GM12878 (cell line): ENCODE data around the gene HMOX1. TPM values are rescaled to one million over a fixed set of nuclear protein-coding genes. Genes with fewer than 3 reads are reported as not detected.

Experiments used
- ATAC-seq: fragments of 200-7000 bp; cut with Tn5 transposase; 3 replicates; pipeline ENCODE4 v1.9.1; 2020; ENCODE audit warnings: mild to moderate bottlenecking, moderate library complexity
- BruUV-seq: library from RNA; stranded (reverse); fragments of 400-500 nt; replicated peaks from 2 replicates; lab custom pipeline; 2021; lab: Mats Ljungman, UMichigan
- CTCF ChIA-PET: fragments of 300-600 bp; sonication (Branson Sonifier 250); formaldehyde crosslinking; extraction: SDS; loops from one replicate; lab custom pipeline; 2021; ENCODE audit warnings: inconsistent platforms; lab: Yijun Ruan, JAX
- POLR2A ChIA-PET: fragments of 350-600 bp; formaldehyde crosslinking; extraction: SDS; loops from one replicate; lab custom pipeline; 2021; ENCODE audit warnings: inconsistent platforms; lab: Charles Lee
- RAD21 ChIA-PET: fragments of 300-600 bp; sonication (Branson Sonifier 250); formaldehyde crosslinking; loops from one replicate; lab custom pipeline; 2023; ENCODE audit warnings: antibody characterized with exemption; ENCODE audit not compliant: unreplicated experiment; lab: Charles Lee
- SMC1A ChIA-PET: fragments of 300-600 bp; sonication (Branson Sonifier 250); formaldehyde crosslinking; loops from one replicate; lab custom pipeline; 2023; ENCODE audit not compliant: unreplicated experiment, uncharacterized antibody; lab: Charles Lee
- DNase-seq: peaks from one replicate; pipeline ENCODE4 v3.0.0-alpha.2; 2011; ENCODE audit warnings: low read depth, low spot score
- FAIRE-seq: peaks from 3 replicates; lab custom pipeline; 2011; peaks lifted over from hg19 to GRCh38; lab: Jason Lieb, UNC
- H2AFZ ChIP-seq: 2 replicates; pipeline ENCODE4 v1.6.0; 2011; ENCODE audit warnings: low read depth, low read length, control low read depth; ENCODE audit not compliant: control insufficient read depth
- H3K27ac ChIP-seq: 2 replicates; pipeline ENCODE4 v1.5.1; 2011; ENCODE audit warnings: control low read depth; ENCODE audit not compliant: control insufficient read depth, insufficient read depth
- H3K27me3 ChIP-seq, 2 experiments: replicated peaks in 1 of 2; 2 replicates each; pipeline versions ENCODE4 v1.6.0 to v1.6.1; 2011; ENCODE audit warnings: low read length in 1 of 2; ENCODE audit not compliant: control insufficient read depth in 2 of 2, insufficient read depth in 2 of 2
- H3K36me3 ChIP-seq, 2 experiments: 2 replicates each; pipeline ENCODE4 v1.5.1; 2011; ENCODE audit warnings: low read length in 1 of 2; ENCODE audit not compliant: control insufficient read depth in 2 of 2, insufficient read depth in 2 of 2
- H3K4me1 ChIP-seq: 2 replicates; pipeline ENCODE4 v1.6.1; 2011; ENCODE audit warnings: mild to moderate bottlenecking, low read length, moderate library complexity, mixed read lengths; ENCODE audit not compliant: control insufficient read depth, insufficient read depth
- H3K4me2 ChIP-seq: 2 replicates; pipeline ENCODE4 v1.6.0; 2011; ENCODE audit warnings: control low read depth; ENCODE audit not compliant: control insufficient read depth, insufficient read depth
- H3K4me3 ChIP-seq: fragments of 200-600 bp; sonication (generic); 2 replicates; pipeline ENCODE4 v1.5.1; 2016
- H3K79me2 ChIP-seq: 2 replicates; pipeline ENCODE4 v1.6.0; 2011; ENCODE audit warnings: low read length; ENCODE audit not compliant: control insufficient read depth, insufficient read depth
- H3K9ac ChIP-seq: 2 replicates; pipeline ENCODE4 v1.8.0; 2011; ENCODE audit warnings: low read length, control low read depth, mixed read lengths; ENCODE audit not compliant: control insufficient read depth, insufficient read depth
- H3K9me3 ChIP-seq: replicated peaks from 3 replicates; pipeline ENCODE4 v1.5.1; 2011; ENCODE audit warnings: mild to moderate bottlenecking, low read length; ENCODE audit not compliant: control insufficient read depth, insufficient read depth
- H4K20me1 ChIP-seq: 2 replicates; pipeline ENCODE4 v1.6.0; 2011; ENCODE audit not compliant: control insufficient read depth, insufficient read depth
- GABPA ChIP-seq: IDR thresholded peaks from 2 replicates; pipeline ENCODE4 v1.6.1; 2014; ENCODE audit warnings: antibody characterized with exemption, low read depth, mild to moderate bottlenecking, inconsistent platforms
- IKZF1 ChIP-seq: fragments of 450-650 bp; conservative IDR thresholded peaks from 2 replicates; pipeline ENCODE4 v1.6.1; 2017; ENCODE audit warnings: antibody characterized with exemption, mild to moderate bottlenecking
- MTA2 ChIP-seq: fragments of 450-650 bp; IDR thresholded peaks from 2 replicates; pipeline ENCODE4 v1.6.1; 2016; ENCODE audit warnings: low read depth, mild to moderate bottlenecking, moderate library complexity
- PKNOX1 ChIP-seq: fragments of 450-650 bp; IDR thresholded peaks from 2 replicates; pipeline ENCODE4 v1.6.1; 2016; ENCODE audit warnings: mild to moderate bottlenecking
- SMAD1 ChIP-seq: fragments of 450-650 bp; IDR thresholded peaks from 2 replicates; pipeline ENCODE4 v1.6.1; 2018; ENCODE audit warnings: mild to moderate bottlenecking, low read depth; ENCODE audit not compliant: partially characterized antibody
- ZBTB33 ChIP-seq: fragments of 450-650 bp; IDR thresholded peaks from 2 replicates; pipeline ENCODE4 v1.6.1; 2017; ENCODE audit warnings: mild to moderate bottlenecking
- WGBS: methylation state at CpG from one replicate; pipeline ENCODE4 v1.1.6; 2016; ENCODE audit warnings: low lambda C conversion rate; ENCODE audit not compliant: insufficient replicate concordance, insufficient coverage; ENCODE audit errors: missing lambda C conversion rate; 5-methylcytosine and 5-hydroxymethylcytosine counted together
- in situ Hi-C: fragments of 300-500 bp; cut with MboI; formaldehyde crosslinking; loops from 9 replicates; pipeline ENCODE4 v1.14.3; 2018; ENCODE audit warnings: mixed read lengths
- intact Hi-C: fragments of 100-400 bp; cut with micrococcal nuclease; formaldehyde crosslinking; loops from one replicate; pipeline ENCODE4 v1.14.2; 2022; ENCODE audit not compliant: unreplicated experiment
- polyA plus RNA-seq, 11 experiments: library from polyadenylated mRNA; depleted of rRNA in 4 of 11; unstranded in 6 of 11; stranded (reverse) in 5 of 11; fragments of >200 nt; fragmentation: Nextera tagmentation in 4 of 11; fragmentation: Illumina TruSeq in 1 of 11; extraction: Ambion mirVana in 4 of 11; extraction: Trizol in 1 of 11; gene quantifications; 1 replicate in 1 of 11; 2 replicates in 10 of 11; pipeline versions ENCODE4 v1.2.1 to v1.2.3, GENCODE V29; 2011 to 2016; ENCODE audit warnings: inconsistent platforms in 2 of 11, missing spikeins in 2 of 11, low read depth in 1 of 11
- total RNA-seq, 4 experiments: library from RNA; depleted of rRNA in 3 of 4; stranded (reverse); fragments of >200 nt in 3 of 4; fragmentation: Illumina TruSeq in 1 of 4; extraction: Trizol in 1 of 4; gene quantifications; 2 replicates each; pipeline versions ENCODE4 v1.2.1 to v1.2.3, GENCODE V29; 2013 to 2021

The HMOX1 gene
- total and polyA plus RNA-seq, 10 of the 15 experiments (the other 5 are each of a cell fraction or from before 2014, with no cell fraction given): 1.5 to 36.7 (median 18.8) TPM

GRCh38 chr22:35377735-35378134 lies 3.2 kb upstream of the HMOX1 start:
- in situ Hi-C loops: loop anchor here (25.0 kb wide), 1 partner anchor 1835 kb away; the partner anchor contains the start of gene SSTR3
- CTCF ChIA-PET: interaction anchor here (1.7 kb wide), 1 partner anchor 32 kb away, joined by 4 read pairs; no protein-coding TSS in a partner anchor

More at GRCh38 chr22:35377735-35378134, 3.2 kb upstream of the HMOX1 start:
- H3K9ac ChIP-seq: no peak overlapping the region; the same call in 1 of the 2 replicates
- WGBS: 74% methylated on average over 3 of the region's 3 CpGs
- peaks cover 2% of the 10 kb centered on the region for H3K79me2 ChIP-seq
- H3K4me2 ChIP-seq: no peak overlapping the region
- no peaks in the 10 kb centered on the region for H3K27me3 ChIP-seq
- ChIA-PET POLR2A (interaction anchor here (1.4 to 3.2 kb wide), 4 partner anchors 9 to 32 kb away, joined by 4 to 20 read pairs (median 4); no protein-coding TSS in a partner anchor), SMC1A (interaction anchor here (1.0 to 2.3 kb wide), 3 partner anchors 27 to 204 kb away, joined by 4 to 7 read pairs (median 7); no protein-coding TSS in a partner anchor)
- H3K27ac ChIP-seq: peak overlapping the region; percentile 81
- BruUV-seq: no TSS peak
- H2AFZ ChIP-seq: no peak overlapping the region
- H3K36me3 ChIP-seq: no peaks in the 10 kb centered on the region
- no peak for ATAC-seq
- no peaks in the 10 kb centered on the region for H3K9me3 ChIP-seq
- no peaks in the 10 kb centered on the region for H4K20me1 ChIP-seq
- no peak overlapping the region for H3K4me3 ChIP-seq
- TF ChIP-seq MTA2 (no peak), IKZF1 (no peak), ZBTB33 (no peak), GABPA (no peak), SMAD1 (no peak), PKNOX1 (no peak)
- TF ChIP-seq, all 136 proteins: peak for 0
- RAD21 ChIA-PET: interaction anchor here (2.0 to 2.8 kb wide), 4 partner anchors 19 to 33 kb away, joined by 5 to 23 read pairs (median 15); no protein-coding TSS in a partner anchor
- no peak for FAIRE-seq
- intact Hi-C loops: loop anchor here (2.0 kb wide), 1 partner anchor 33 kb away; no protein-coding TSS in a partner anchor
- H3K4me1 ChIP-seq: peaks cover 32% of the 10 kb centered on the region
- no peak for DNase-seq
